ENCODE data around the gene SCGB3A2.
"Not testable (repeated sequence)": the region's sequence is repeated elsewhere in the genome, so short reads cannot be mapped to it uniquely, and the experiment has no call there.

Gene SCGB3A2

GRCh38 chr5:147869112-147869511, 9.4 kb upstream of the SCGB3A2 start:
- no peak for DNase-seq

DNA sequence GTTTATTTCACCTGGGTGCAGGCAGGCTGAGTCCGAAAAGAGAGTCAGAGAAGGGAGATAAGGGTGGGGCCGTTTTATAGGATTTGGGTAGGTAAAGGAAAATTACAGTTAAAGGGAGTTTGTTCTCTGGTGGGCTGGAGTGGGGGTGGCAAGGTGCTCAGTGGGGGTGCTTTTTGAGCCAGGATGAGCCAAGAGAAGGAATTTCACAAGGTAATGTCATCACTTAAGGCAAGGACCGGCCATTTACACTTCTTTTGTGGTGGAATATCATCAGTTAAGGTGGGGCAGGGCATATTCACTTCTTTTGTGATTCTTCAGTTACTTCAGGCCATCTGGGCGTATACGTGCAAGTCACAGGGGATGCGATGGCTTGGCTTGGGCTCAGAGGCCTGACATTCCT, 8.6 kb upstream of the SCGB3A2 start:
- DNase-seq = not testable (repeated sequence)

DNA sequence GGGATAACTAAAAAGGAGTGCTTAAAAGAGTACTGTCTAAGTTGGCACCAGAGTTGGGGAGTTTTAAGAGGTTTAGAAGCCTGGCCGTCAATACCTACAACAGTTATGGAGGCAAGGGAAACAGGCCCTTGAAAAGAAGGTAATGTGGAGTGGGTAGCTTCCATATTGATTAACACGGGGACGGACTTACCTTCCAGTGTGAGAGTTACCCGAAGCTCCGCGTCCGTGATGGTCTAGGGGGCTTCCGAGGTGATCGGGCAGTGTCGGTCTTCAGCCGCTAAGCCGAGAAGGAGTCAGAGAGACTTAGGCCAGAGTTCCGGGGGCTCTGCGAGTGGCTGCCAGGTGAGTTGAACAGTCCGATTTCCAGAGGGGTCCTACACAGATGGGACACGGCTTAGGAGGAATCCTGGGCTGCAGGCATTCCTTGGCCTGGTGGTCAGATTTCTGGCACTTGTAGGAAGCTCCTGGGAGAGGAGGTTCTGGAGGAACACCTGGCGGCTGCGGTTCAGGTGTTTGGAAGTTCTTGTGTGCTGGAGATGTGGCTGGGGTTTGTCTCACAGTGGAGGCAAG, 6.4 kb upstream of the SCGB3A2 start:
- not testable (repeated sequence) for DNase-seq

DNA sequence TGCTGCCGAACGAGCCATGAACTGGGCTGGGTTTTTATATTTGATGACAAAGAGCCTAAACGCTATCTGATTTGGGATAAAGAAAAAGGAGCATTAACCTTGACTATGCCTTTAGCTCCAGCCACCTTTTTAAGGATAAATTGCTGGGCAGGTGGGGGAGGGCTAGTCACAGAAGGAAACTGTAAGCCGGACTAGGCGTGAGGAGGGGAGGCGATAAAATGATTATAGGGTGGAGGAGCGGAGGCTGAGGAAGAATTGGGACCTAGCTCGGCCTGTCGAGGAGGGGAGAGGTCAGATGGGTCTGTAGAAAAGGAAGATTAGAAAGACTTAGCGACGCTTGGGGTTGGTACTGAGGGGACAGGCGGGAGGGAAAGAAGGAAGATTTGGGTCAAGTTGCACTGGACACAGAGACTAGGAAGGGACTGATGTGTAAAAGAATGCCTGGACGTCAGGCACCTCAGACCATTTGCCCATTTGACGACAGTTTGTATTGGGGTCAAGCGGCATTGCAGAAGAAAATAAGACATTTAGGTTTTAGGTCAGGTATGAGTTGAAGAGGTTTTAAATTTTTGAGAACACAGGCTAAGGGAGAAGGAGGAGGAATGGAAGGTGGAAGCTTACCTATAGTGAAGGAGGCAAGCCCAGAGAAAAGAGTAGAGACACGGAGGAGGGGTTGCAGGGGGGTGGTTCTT, 5.6 kb upstream of the SCGB3A2 start:
- DNase-seq = not testable (repeated sequence)

DNA sequence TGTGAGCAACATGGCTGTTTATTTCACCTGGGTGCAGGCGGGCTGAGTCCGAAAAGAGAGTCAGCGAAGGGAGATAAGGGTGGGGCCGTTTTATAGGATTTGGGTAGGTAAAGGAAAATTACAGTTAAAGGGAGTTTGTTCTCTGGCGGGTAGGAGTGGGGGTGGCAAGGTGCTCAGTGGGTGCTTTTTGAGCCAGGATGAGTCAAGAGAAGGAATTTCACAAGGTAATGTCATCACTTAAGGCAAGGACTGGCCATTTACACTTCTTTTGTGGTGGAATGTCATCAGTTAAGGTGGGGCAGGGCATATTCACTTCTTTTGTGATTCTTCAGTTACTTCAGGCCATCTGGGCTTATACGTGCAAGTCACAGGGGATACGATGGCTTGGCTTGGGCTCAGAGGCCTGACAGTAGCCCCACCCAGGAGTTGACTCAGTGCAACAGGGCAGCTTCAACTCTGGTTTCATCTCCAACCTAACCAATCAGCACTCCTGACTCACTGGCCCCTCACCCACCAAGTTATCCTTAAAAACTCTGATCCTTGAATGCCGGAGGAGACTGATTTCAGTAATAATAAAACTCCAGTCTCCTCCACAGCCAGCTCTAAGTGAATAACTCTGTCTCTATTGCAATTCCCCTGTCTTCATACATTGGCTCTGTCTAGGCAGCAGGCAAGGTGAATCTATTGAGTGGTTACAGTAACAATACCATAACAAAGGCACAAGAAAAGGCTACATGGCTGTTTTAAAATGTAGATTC, 4.2 kb upstream of the SCGB3A2 start:
- DNase-seq = not testable (repeated sequence)

DNA sequence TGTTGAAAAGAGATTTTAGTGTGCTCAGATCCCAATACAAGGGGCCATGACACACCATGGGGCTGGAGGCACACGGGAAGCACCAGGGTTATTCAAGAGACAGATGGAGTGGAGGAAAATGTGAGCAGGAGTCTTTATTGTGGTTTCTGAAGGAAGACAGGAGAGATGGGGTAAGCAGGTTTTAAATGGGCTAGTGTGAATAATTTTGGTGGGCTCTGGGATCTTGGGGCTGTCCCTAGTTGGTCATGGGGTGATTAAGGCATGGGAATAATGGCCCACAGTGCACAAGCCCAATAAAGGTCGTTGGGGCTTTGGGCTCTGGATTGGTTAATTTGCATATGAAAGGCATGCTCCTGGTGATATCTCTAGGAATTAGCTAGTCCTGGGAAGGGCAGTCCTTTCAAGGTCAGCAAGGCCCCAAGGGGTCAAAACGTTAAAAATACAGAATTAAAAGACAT, 3.6 kb upstream of the SCGB3A2 start:
- no peak for DNase-seq

DNA sequence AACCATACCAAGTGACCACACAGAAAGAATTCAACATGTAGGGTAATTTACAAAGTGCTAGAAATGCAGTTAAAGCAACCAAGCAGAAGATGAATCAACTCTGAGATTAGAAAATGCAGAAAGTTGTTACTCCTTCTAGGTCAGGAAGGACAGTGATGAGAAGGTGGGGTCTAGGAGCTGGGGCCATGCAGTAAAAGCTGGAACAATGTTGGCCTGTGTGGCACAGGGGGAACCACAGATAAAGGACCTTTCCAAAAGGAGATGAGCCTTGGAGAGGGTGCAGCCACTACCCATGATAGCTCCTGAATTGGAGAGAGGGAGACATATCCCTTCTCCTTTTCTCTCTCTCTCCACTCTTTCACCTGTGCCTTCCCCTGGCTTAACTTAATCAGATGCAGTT, 2.4 kb upstream of the SCGB3A2 start:
- no peak for DNase-seq

- DNase-seq = no peak
Measured at GRCh38 chr5:147876626-147877025, 1.9 kb upstream of the SCGB3A2 start.

GRCh38 chr5:147879784-147880183, 1.3 kb downstream of the SCGB3A2 start:
- no peak for DNase-seq

- DNase-seq = no peak
Measured at GRCh38 chr5:147880487-147880886, 2.0 kb downstream of the SCGB3A2 start.

GRCh38 chr5:147882586-147883313, 4.2 kb downstream of the SCGB3A2 start:
- DNase-seq = no peak

DNA sequence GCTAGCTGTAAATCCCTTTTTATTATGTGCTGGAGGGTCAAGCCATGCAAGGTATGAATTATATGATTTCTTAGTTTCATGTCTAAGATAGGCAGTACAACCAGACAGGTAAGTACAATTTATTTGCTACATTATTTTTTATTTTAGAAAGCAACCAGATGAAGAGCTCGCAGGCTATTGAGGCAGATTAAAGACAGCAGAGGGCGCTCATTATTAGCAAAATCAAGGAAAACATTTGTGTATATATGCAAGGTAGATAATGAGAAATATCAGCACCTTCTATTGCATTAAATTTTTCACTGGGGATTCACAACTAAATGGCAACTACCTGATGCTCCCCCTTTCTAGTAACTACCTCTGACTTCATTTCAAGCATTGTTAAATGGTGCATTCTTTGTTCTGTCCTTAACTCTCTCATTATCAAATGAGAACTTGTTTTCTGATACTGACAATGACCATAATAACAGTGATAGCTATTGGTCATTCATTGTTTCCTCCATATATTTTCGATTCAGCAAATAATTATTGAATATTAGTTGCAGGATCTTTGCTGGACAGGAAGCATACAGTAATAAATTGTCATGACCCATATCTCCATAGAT, 8.6 kb downstream of the SCGB3A2 start:
- DNase-seq = peak; percentile 4

GRCh38 chr5:147887930-147888329, 9.4 kb downstream of the SCGB3A2 start:
- DNase-seq = peak; percentile 8

GRCh38 chr5:147892696-147893296, 14.3 kb downstream of the SCGB3A2 start:
- DNase-seq = no peak

DNA sequence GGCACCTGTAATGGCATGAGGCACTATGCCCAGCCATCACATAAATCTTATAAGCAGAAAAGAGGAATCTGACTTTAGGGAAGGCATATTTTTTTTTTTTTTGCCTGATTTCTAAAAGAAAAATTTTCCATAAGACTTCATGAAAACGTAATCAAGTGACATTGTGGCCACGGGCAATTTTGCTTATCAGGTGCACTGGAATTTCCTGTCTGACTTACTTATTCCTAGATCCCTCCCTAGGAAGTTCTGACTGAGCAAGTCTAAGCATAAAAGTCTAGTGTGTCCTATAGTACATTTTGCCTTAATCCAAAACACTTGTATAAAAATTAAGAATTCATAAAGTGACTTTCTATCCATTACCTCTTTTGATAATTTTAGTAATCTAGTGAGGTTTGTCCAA, 15.3 kb downstream of the SCGB3A2 start:
- no peak for DNase-seq

- DNase-seq = no peak
Measured at GRCh38 chr5:147895864-147896263, 17.4 kb downstream of the SCGB3A2 start.

DNA sequence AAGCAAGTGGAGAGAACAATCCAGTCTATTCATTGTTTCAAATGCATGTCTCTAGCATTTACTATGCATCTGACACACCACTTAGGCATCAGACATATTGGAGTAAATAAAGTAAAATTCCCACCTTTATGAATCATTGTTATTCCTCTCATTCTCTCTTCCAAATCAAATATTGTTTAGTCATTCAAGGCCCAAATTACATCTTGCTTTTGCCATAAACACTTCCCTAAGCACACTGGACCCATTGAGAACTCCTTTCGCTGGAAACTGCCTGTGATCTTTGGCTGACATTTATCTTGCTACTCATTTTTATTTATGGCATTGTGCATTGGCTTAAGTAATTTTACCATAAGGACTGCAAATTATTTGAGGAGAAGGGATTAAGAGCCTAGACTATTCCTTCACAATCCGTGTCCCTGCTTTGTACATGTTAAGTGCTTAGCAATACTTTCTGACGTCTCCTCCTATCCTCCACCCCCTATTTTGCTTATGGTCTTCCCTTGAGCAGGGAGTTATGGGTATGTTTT, 20.4 kb downstream of the SCGB3A2 start:
- DNase-seq = no peak

DNA sequence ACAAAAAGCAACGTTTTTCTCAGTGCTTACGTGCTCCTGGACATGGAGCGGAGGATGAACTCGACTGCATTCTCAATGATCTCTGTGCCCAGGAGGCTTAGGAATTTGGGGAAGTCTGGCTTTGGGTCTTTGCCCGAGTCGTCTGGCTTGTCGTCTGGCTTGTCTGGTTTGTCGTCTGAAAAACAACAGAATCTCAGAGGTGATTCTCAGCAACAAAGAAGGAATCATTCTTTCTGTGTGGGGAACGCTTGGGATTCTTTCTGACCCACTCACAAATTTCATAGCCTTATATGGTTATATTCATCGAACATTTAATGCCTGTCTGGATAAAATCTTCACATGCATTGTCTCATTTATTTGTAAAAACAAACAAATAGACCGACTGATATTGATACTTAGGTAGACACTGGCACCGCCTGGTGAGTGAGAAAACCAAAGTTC, 23.1 kb downstream of the SCGB3A2 start:
- DNase-seq = no peak

DNA sequence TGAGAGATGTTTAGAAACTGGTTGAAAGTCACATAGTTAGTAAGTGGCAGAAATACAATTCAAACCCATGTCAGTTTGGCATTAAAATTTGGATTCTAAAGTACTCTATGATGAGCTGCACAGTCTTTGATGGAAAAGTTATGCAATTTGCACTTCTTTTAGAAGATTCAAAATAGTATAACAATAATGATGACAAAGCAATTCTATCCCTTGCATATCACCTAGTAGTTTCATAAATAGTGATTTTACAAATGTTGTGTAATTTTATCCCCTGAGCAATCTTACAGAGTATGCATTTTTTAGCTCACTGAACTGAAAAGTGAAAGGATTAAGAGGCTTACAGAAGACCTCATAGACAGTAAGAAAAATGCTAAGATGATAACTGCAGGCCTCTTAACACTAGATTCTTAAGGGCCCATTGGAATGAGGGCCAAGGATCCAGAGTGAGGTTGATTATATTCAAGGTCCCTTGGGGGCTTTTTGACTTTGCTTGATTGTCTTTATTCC, 24.2 kb downstream of the SCGB3A2 start:
- DNase-seq = no peak

DNA sequence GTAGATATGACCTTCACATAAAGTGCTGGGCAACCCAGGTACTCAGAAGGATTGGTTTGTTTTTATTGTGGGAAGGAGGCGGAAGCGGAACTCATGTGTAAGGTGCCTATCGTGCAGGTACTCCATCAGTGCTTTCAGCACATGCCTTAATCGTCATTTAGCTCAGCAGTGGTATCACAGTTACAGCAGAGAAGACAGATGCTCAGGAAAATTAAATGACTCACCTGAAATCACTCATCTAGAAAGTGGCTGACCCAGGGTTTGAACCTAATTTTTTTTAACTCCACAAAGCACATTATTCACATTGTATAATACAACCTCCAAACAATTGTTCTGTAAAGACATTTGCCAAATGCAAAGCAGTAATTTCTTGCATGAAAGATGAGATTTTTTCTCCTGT, 25.6 kb downstream of the SCGB3A2 start:
- DNase-seq = no peak

DNA sequence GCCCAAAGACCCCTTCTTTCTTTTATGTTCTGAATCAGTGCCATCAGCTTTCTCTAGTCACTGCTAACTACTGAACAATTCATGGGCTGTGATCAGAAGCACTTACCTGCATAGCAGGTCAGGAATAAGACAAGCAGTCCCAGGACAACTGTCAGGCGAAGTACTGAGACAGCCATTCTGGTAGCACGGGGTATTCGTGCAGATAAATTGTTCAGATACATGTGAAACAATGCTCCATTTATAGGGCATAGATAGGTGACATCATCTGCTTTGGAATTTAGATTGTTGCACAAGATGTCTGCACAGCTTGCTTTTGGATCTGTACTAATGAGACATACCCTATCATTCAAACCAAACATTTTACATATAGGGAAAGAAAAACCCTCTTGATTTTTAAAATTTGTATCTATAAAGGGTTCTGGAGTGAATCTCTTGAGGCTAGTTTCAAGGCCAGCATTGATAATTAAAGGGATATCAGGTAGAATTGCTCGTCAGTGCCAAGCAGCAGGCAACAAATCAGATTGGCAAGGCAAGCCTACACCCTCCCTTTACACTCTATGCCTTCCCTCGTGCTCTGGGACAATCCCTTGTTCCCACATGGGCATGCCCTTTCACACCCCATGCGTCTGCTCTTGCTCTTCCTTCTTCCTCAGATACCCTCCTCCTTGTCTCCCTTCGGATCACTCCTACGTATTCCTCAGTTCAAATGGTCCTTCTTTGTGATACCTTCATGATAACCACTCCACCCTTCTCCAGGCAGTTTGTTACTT, 28.0 kb downstream of the SCGB3A2 start, which contains the start of gene C5orf46:
C5orf46 (minus strand) TSS at position 213 of the 770 bp plus-strand sequence; CDS start at position 176, 37 bp downstream.
- no peak for DNase-seq

Data from MV-4-11 (cell line).